Activated CD8-positive, alpha-beta T cell treated with anti-CD3 and anti-CD28 coated beads, Interleukin-2, amount 10 ng/mL, durations not matched to agents 7 days and 5 days (primary cell): Measurements from ENCODE around the gene GPATCH8. TPM values are rescaled to one million over a fixed set of nuclear protein-coding genes. Genes with fewer than 3 reads are reported as not detected.

Source experiments
- ATAC-seq: fragments of 150-1000 bp; cut with Tn5 transposase; one replicate; pipeline ENCODE4 v1.10.0; 2021; ENCODE audit warnings: moderate library complexity
- CTCF ChIA-PET: fragments of 350-600 bp; sonication (Branson Sonifier 250); formaldehyde crosslinking; loops from one replicate; lab custom pipeline; 2021; ENCODE audit warnings: antibody characterized with exemption; lab: Charles Lee
- POLR2A ChIA-PET: fragments of 350-600 bp; sonication (Branson Sonifier 250); formaldehyde crosslinking; loops from one replicate; lab custom pipeline; 2021; ENCODE audit warnings: antibody characterized with exemption; lab: Charles Lee
- DNase-seq: peaks from one replicate; pipeline ENCODE4 v3.0.0-alpha.2; 2020
- H3K27ac Mint-ChIP-seq: one replicate; pipeline ENCODE4 v1.8.0; 2021; ENCODE audit warnings: mild to moderate bottlenecking, mixed read lengths
- H3K27me3 Mint-ChIP-seq: one replicate; pipeline ENCODE4 v1.8.0; 2021; ENCODE audit warnings: low read depth, mixed read lengths
- H3K36me3 Mint-ChIP-seq: one replicate; pipeline ENCODE4 v1.8.0; 2021; ENCODE audit warnings: low read depth, mixed read lengths
- H3K4me1 Mint-ChIP-seq: one replicate; pipeline ENCODE4 v1.8.0; 2021; ENCODE audit warnings: low read depth, mixed read lengths
- H3K4me3 Mint-ChIP-seq: one replicate; pipeline ENCODE4 v1.8.0; 2021; ENCODE audit warnings: mild to moderate bottlenecking, mixed read lengths
- H3K9me3 Mint-ChIP-seq: one replicate; pipeline ENCODE4 v1.8.0; 2022; ENCODE audit warnings: mixed read lengths; ENCODE audit not compliant: insufficient read depth
- total RNA-seq, 2 experiments: library from RNA; stranded (reverse); gene quantifications; one replicate each; pipeline ENCODE4 v1.2.3, GENCODE V29; 2021

The GPATCH8 gene
- total RNA-seq = 10 to 100 TPM; 45.7 to 45.8 TPM

- Mint-ChIP-seq H3K4me1 (peaks cover 28% of the 10 kb centered on the region), H3K4me3 (peak within 1 kb of the TSS; percentile 99), H3K27ac (peak within 1 kb of the TSS; percentile 98), H3K9me3 (no peaks in the 10 kb centered on the region), H3K27me3 (peaks cover 2% of the 10 kb centered on the region), H3K36me3 (peaks cover 12% of the 10 kb centered on the region)
- ChIA-PET POLR2A (interaction anchor here (0.6 to 2.2 kb wide), 11 partner anchors 8 to 1587 kb away, joined by 3 to 7 read pairs (median 3); partner anchors contain the start of genes CCDC43 and TMUB2), CTCF (interaction anchor here (0.7 to 2.6 kb wide), 8 partner anchors 20 to 294 kb away, joined by 3 to 8 read pairs (median 4); no protein-coding TSS in a partner anchor)
- DNase-seq = peak; percentile 95
- peak; percentile 97 for ATAC-seq
Measured at GRCh38 chr17:44503147-44504029, at the start of gene GPATCH8. GPATCH8 (minus strand) TSS chr17:44503406; CDS start chr17:44503370, 36 bp downstream.

DNA sequence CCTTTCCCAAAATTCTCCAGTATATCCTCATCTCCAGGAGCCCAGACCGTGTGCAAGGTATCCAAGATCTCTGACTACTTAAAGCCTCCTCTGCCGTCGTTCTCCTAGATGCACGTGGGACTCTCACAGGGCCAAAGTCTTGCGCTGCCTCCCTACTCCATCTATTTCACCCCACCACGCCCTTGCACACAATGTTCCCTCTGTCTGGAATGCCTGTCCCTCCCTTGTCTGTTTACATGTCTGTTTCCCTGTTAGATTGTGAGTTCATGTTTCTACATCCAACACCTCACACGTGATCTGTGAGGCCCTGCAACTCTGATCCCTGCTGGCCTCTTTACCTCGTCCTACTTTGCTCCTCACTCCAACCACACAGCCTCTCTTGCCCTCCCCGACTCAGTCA is 49.2 kb upstream of the GPATCH8 start:
- Mint-ChIP-seq H3K27me3 (peaks cover 37% of the 10 kb centered on the region), H3K4me3 (no peak overlapping the region), H3K36me3 (no peaks in the 10 kb centered on the region), H3K4me1 (peaks cover 14% of the 10 kb centered on the region), H3K9me3 (no peaks in the 10 kb centered on the region), H3K27ac (no peak overlapping the region)
- no peak for ATAC-seq
- DNase-seq = no peak
- ChIA-PET POLR2A (no interaction called here), CTCF (interaction anchor here (1.0 kb wide), 1 partner anchor 19 kb away, joined by 4 read pairs; no protein-coding TSS in a partner anchor)

DNA sequence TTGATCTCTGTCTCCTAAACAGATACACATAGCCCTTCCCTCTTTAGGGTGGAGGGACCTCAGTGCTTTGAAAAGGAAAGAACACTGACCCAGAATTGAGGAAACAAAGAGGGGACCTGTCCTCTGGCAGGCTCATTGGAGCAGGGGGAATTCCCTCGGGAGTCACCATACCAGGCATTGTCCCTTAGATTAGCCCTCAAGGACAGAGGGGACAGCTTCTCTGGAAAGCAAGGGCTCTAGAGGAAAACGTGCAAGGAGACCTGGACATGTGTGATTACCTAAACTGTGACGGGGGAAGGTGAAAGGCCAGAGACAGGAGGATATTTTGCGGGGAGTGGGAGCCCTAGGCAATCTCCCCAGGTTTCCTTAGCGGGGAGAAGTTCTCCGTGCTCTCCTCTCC is 46.5 kb upstream of the GPATCH8 start:
- ChIA-PET POLR2A (no interaction called here), CTCF (interaction anchor here (1.3 to 2.1 kb wide), 2 partner anchors 17 to 27 kb away, joined by 3 to 5 read pairs; no protein-coding TSS in a partner anchor)
- Mint-ChIP-seq H3K27ac (no peak overlapping the region), H3K27me3 (peaks cover 17% of the 10 kb centered on the region), H3K4me1 (no peaks in the 10 kb centered on the region), H3K4me3 (no peak overlapping the region), H3K36me3 (no peaks in the 10 kb centered on the region), H3K9me3 (no peaks in the 10 kb centered on the region)
- no peak for ATAC-seq
- DNase-seq = no peak

DNA sequence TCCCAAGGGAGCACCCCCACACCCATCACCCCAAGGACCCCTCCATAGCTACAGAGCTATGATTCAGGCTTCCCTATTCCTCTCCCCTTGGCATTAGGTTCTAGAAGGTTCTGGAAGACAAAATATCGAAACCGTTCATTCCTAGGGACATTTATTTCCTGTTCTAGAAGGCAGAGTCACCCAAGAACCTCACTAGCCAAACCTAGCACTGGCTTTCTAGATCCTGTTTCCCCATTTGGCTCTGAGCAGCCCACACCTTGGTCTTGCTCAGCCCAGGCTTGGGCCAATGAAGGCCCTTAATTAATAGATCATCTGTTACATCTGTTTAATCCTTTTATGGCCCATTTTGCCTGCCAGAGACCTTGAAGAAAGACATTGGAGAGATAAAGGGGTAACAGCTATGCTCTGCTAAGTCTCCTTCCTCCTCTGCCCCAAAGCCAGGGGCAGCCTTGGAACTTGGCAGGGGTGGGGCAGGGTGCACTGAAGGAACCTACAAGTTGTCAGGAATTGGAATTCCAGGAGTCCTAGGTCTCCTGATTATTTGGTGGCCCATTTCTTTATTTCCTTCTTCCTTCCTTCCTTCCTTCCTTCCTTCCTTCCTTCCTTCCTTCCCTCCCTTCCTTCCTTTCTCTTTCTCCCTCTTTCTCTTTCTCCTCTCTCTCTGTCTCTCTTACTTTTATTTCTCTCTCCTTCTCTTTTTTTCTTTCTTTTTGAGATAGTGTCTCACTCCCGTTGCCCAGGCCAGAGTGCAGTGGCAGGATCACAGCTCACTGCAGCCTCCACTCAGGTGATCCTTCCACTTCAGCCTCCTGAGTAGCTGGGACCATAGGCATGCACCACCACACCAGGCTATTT is 45.4 kb upstream of the GPATCH8 start:
- Mint-ChIP-seq H3K4me1 (no peaks in the 10 kb centered on the region), H3K4me3 (no peak overlapping the region), H3K27ac (no peak overlapping the region), H3K9me3 (no peaks in the 10 kb centered on the region), H3K36me3 (no peaks in the 10 kb centered on the region), H3K27me3 (peaks cover 23% of the 10 kb centered on the region)
- ChIA-PET POLR2A (no interaction called here), CTCF (interaction anchor here (1.3 kb wide), 1 partner anchor 16 kb away, joined by 3 read pairs; no protein-coding TSS in a partner anchor)
- ATAC-seq (no peak), DNase-seq (no peak)

- DNase-seq = no peak
- Mint-ChIP-seq H3K4me3 (no peak overlapping the region), H3K4me1 (no peaks in the 10 kb centered on the region), H3K9me3 (no peaks in the 10 kb centered on the region), H3K27me3 (peaks cover 20% of the 10 kb centered on the region), H3K36me3 (no peaks in the 10 kb centered on the region), H3K27ac (no peak overlapping the region)
- ChIA-PET CTCF (interaction anchor here (5.1 kb wide), 1 partner anchor 15 kb away, joined by 28 read pairs; no protein-coding TSS in a partner anchor), POLR2A (no interaction called here)
- ATAC-seq = no peak
Measured at GRCh38 chr17:44547625-44548267, 44.5 kb upstream of the GPATCH8 start.

- no peak for ATAC-seq
- CTCF ChIA-PET = interaction anchor here (5.1 kb wide), 1 partner anchor 14 kb away, joined by 28 read pairs; no protein-coding TSS in a partner anchor
- H3K4me1 Mint-ChIP-seq = no peaks in the 10 kb centered on the region
- POLR2A ChIA-PET = no interaction called here
- no peaks in the 10 kb centered on the region for H3K9me3 Mint-ChIP-seq
- no peak for DNase-seq
- H3K4me3 Mint-ChIP-seq = no peak overlapping the region
- peaks cover 13% of the 10 kb centered on the region for H3K27me3 Mint-ChIP-seq
- no peak overlapping the region for H3K27ac Mint-ChIP-seq
- no peaks in the 10 kb centered on the region for H3K36me3 Mint-ChIP-seq
Measured at GRCh38 chr17:44546671-44547606, 43.7 kb upstream of the GPATCH8 start.

DNA sequence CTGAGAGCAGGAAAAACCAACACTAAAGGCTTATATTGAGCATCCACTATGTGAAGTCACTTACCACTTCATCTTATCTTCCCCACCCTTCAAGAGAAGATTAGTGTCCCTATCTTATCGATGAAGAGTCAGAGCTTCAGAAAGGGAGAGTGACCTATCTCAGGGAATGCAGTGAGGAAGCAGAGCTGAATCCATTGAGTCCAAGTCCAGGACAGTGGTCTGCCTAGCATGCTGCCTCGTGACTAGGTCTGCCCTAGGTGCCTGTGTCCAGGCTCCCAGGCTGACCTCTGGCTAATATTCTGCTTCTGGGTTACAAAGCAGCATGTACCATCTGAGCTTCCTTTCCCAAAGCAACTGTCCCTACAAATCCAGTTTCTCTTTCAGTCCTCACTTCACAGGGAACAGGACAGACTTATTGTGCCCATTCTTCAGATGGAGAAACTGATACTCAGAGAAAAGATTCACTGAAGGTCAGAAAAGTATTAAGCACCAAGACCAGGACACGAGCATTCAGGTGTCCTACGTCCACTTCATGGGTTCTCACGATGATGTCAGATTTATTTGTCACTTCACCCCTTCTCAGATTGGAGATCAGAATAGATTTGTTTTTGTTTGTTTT is 40.8 kb upstream of the GPATCH8 start:
- H3K27ac Mint-ChIP-seq = no peak overlapping the region
- no peak for DNase-seq
- no peak for ATAC-seq
- ChIA-PET POLR2A (no interaction called here), CTCF (interaction anchor here (1.2 to 5.1 kb wide), 2 partner anchors 11 to 23 kb away, joined by 3 to 28 read pairs; no protein-coding TSS in a partner anchor)
- no peaks in the 10 kb centered on the region for H3K9me3 Mint-ChIP-seq
- H3K27me3 Mint-ChIP-seq = peaks cover 7% of the 10 kb centered on the region
- no peaks in the 10 kb centered on the region for H3K4me1 Mint-ChIP-seq
- no peak overlapping the region for H3K4me3 Mint-ChIP-seq
- no peaks in the 10 kb centered on the region for H3K36me3 Mint-ChIP-seq

GRCh38 chr17:44543213-44543904 is 40.2 kb upstream of the GPATCH8 start:
- Mint-ChIP-seq H3K4me3 (no peak overlapping the region), H3K27ac (no peak overlapping the region), H3K4me1 (no peaks in the 10 kb centered on the region), H3K27me3 (peaks cover 7% of the 10 kb centered on the region), H3K9me3 (no peaks in the 10 kb centered on the region), H3K36me3 (no peaks in the 10 kb centered on the region)
- CTCF ChIA-PET = interaction anchor here (1.2 to 5.1 kb wide), 2 partner anchors 10 to 24 kb away, joined by 3 to 28 read pairs; no protein-coding TSS in a partner anchor
- ATAC-seq = no peak
- no peak for DNase-seq
- POLR2A ChIA-PET = no interaction called here

DNA sequence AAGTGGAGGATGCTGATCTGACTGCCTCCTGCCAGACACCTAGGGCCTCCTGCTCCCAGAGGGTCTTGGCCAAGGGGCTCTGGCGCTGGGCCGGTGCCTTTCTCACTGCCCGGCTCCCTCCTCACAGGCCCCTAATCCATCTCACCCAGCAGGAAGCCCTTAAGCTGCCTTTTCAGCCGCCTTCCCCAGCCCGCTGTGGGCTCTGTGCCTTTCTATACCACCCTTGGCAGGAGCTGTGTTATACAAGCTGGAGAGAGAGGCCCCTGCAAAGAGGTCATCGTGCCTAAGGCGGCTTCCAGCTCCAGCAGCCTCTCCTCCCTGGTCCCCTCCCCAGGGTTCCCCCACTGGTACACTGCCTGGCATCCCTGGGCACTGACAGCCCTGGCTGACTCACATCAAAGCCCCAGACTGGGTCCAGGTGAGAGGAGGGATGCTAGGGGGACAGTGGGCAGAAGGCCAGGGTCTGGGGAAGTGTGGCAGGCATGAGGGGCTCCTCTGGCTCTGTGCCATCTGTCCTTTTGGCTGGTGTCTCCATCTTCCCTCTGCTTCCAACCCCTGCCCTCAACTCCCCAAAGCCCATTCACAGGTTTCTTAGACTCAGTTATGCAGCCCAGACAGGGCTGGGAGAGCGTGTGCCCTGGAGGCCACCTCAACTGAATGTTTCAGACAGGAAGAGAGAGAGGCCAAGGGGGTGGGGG is 38.8 kb upstream of the GPATCH8 start:
- CTCF ChIA-PET = interaction anchor here (1.1 to 1.4 kb wide), 2 partner anchors 10 to 19 kb away, joined by 3 to 5 read pairs; no protein-coding TSS in a partner anchor
- Mint-ChIP-seq H3K4me3 (no peak overlapping the region), H3K4me1 (no peaks in the 10 kb centered on the region), H3K36me3 (no peaks in the 10 kb centered on the region), H3K9me3 (no peaks in the 10 kb centered on the region), H3K27me3 (peaks cover 7% of the 10 kb centered on the region), H3K27ac (no peak overlapping the region)
- DNase-seq = no peak
- ATAC-seq = no peak
- POLR2A ChIA-PET = no interaction called here
